Nephron (organoid): Measurements from ENCODE around the gene ITPR3.

Experiments
- H3K27ac Mint-ChIP-seq, 3 experiments: 2 replicates each; pipeline ENCODE4 v1.8.0; 2020; ENCODE audit warnings: mixed read lengths in 3 of 3, mild to moderate bottlenecking in 2 of 3, moderate library complexity in 1 of 3
- H3K27me3 Mint-ChIP-seq: 2 replicates; pipeline ENCODE4 v1.8.0; 2021; ENCODE audit warnings: low read depth, mild to moderate bottlenecking, moderate library complexity, mixed read lengths
- H3K36me3 Mint-ChIP-seq: 2 replicates; pipeline ENCODE4 v1.8.0; 2020; ENCODE audit warnings: low read depth, mixed read lengths
- H3K4me1 Mint-ChIP-seq: 2 replicates; pipeline ENCODE4 v1.8.0; 2020; ENCODE audit warnings: mixed read lengths
- H3K4me3 Mint-ChIP-seq, 3 experiments: 2 replicates each; pipeline ENCODE4 v1.8.0; 2020; ENCODE audit warnings: mild to moderate bottlenecking in 3 of 3, mixed read lengths in 3 of 3, moderate library complexity in 2 of 3
- H3K9me3 Mint-ChIP-seq: 2 replicates; pipeline ENCODE4 v1.8.0; 2020; ENCODE audit warnings: mixed read lengths
- TF ChIP-seq, protein P1 (sequence below), 3 experiments: fragments of 200-600 bp; sonication (generic); IDR thresholded peaks; one replicate each; pipeline ENCODE4 v1.5.0; 2021; ENCODE audit warnings: antibody characterized with exemption in 3 of 3; ENCODE audit not compliant: unreplicated experiment in 3 of 3

ITPR3 gene

DNA sequence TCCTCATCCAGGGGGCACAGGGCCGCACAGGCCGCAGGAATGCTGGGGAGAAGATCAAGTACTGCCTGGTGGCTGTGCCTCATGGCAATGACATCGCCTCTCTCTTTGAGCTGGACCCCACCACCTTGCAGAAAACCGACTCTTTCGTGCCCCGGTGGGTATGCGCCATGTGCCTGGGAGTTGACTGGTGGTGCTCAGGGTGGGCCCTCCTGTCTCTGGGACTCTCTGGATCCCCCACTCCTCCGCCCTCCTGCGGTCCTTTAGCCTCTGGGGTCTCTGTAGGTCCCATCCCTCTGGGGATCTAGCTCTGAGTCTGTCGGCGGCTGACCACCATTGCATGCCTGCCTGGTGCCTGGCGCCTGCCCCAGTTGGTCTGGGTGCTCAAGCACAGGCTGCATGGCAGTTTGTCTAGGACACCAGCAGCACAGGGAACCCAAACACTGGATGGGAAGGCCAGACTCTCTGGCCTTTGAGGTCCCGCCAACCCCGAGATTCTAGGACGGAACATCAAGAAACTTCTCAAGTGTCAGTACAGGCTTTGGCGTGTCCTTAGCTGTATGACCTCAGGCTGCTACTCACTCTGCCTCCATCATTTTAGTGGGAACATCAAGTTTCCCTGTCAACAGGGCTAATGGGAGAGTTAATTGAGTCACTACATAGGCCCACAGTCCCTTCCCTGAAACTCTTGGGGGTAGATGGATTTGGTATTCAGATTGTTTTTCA, 42.8 kb downstream of the ITPR3 start:
- no peak overlapping the region for H3K4me3 Mint-ChIP-seq
- peaks cover 20% of the 10 kb centered on the region for H3K27me3 Mint-ChIP-seq
- H3K4me1 Mint-ChIP-seq = no peaks in the 10 kb centered on the region
- TF ChIP-seq, protein P1, sequence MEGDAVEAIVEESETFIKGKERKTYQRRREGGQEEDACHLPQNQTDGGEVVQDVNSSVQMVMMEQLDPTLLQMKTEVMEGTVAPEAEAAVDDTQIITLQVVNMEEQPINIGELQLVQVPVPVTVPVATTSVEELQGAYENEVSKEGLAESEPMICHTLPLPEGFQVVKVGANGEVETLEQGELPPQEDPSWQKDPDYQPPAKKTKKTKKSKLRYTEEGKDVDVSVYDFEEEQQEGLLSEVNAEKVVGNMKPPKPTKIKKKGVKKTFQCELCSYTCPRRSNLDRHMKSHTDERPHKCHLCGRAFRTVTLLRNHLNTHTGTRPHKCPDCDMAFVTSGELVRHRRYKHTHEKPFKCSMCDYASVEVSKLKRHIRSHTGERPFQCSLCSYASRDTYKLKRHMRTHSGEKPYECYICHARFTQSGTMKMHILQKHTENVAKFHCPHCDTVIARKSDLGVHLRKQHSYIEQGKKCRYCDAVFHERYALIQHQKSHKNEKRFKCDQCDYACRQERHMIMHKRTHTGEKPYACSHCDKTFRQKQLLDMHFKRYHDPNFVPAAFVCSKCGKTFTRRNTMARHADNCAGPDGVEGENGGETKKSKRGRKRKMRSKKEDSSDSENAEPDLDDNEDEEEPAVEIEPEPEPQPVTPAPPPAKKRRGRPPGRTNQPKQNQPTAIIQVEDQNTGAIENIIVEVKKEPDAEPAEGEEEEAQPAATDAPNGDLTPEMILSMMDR (IDR thresholded peaks at IDR 0.05; ENCODE audit: unreplicated experiment in 3 of 3) = no peak
- H3K36me3 Mint-ChIP-seq = no peaks in the 10 kb centered on the region
- no peaks in the 10 kb centered on the region for H3K9me3 Mint-ChIP-seq
- H3K27ac Mint-ChIP-seq = no peak overlapping the region

DNA sequence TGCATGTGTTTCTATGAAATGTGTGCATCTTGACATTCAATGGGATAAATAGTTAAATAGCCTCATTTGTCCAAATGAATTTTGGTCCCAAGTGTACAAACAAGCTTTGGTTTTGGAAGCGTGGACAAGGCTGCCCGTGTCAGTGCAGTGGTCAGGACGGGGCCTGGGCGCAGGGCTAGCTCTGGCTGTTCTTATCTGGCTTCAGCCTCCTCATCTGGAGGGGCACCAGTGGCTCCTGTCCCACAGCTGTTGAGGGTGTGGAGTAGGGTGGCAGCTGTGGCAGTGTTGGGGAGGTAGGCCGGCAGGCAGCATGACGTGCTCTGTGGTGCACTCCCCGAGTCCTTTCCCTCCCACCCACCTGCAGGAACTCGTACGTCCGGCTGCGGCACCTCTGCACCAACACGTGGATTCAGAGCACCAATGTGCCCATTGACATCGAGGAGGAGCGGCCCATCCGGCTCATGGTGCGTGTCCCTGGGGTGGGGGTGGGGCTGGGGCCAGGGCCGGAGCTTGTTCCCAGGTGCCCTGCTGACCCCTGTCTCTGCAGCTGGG, 43.5 kb downstream of the ITPR3 start:
- H3K36me3 Mint-ChIP-seq = no peaks in the 10 kb centered on the region
- H3K4me3 Mint-ChIP-seq = no peak overlapping the region
- TF ChIP-seq, protein P1 (IDR thresholded peaks at IDR 0.05; ENCODE audit: unreplicated experiment in 3 of 3) = no peak
- no peaks in the 10 kb centered on the region for H3K4me1 Mint-ChIP-seq
- H3K9me3 Mint-ChIP-seq = no peaks in the 10 kb centered on the region
- peaks cover 21% of the 10 kb centered on the region for H3K27me3 Mint-ChIP-seq
- H3K27ac Mint-ChIP-seq = no peak overlapping the region

DNA sequence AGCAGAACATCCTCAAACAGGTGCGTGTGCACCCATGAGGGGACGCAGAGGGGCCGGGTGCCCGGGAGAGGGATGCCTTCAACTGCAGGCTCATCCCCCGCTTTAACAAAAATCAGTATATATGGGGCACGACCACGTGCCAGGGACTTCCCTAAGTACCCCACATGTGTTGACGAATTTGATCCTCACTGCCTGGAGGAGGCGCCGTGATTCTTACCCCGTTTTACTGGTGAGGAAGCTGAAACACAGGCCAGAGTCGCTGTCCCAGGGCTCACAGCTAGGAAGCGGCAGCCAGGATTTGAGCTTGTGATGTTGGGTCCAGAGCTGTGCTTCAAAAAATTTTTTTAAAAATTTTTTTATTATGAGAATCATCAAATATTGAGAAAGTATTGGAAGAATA, 44.8 kb downstream of the ITPR3 start:
- H3K27me3 Mint-ChIP-seq = peaks cover 15% of the 10 kb centered on the region
- H3K4me3 Mint-ChIP-seq = no peak overlapping the region
- H3K27ac Mint-ChIP-seq = no peak overlapping the region
- no peaks in the 10 kb centered on the region for H3K9me3 Mint-ChIP-seq
- TF ChIP-seq, protein P1 (IDR thresholded peaks at IDR 0.05; ENCODE audit: unreplicated experiment in 3 of 3) = no peak
- no peaks in the 10 kb centered on the region for H3K4me1 Mint-ChIP-seq
- no peaks in the 10 kb centered on the region for H3K36me3 Mint-ChIP-seq

DNA sequence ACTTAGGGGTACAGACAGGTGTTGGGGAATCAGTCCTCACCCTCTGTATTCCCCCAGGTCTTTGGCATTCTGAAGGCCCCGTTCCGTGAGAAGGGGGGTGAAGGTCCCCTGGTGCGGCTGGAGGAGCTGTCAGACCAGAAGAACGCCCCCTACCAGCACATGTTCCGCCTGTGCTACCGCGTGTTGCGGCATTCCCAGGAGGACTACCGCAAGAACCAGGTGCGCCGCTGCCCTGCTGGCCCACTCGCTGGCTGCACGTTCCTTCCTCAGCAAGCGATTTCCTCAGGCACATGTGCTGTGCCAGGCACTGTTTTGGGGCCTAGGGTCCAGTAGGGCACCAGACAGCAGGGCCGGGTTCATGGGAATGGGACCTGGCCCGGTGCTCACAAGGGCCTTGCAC, 46.0 kb downstream of the ITPR3 start:
- Mint-ChIP-seq H3K27ac (no peak overlapping the region), H3K27me3 (peaks cover 19% of the 10 kb centered on the region), H3K4me1 (no peaks in the 10 kb centered on the region), H3K36me3 (no peaks in the 10 kb centered on the region), H3K9me3 (no peaks in the 10 kb centered on the region), H3K4me3 (no peak overlapping the region)
- TF ChIP-seq, protein P1 (IDR thresholded peaks at IDR 0.05; ENCODE audit: unreplicated experiment in 3 of 3) = no peak

DNA sequence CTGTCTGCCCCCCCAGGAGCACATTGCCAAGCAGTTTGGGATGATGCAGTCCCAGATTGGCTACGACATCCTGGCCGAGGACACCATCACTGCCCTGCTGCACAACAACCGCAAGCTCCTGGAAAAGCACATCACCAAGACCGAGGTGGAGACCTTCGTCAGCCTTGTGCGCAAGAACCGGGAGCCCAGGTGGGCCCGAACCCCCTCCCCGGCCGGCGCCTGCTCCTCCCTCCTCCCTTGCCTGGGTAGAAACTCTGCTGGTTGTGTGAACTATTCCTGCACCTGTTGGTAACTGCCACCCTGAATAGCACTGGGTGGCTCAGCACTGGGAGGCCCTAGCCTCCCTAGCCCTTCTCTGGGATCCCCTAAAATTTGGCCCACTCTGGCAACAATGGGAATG, 46.7 kb downstream of the ITPR3 start:
- H3K36me3 Mint-ChIP-seq = no peaks in the 10 kb centered on the region
- H3K27me3 Mint-ChIP-seq = peaks cover 17% of the 10 kb centered on the region
- H3K9me3 Mint-ChIP-seq = no peaks in the 10 kb centered on the region
- TF ChIP-seq, protein P1 (IDR thresholded peaks at IDR 0.05; ENCODE audit: unreplicated experiment in 3 of 3) = no peak
- no peak overlapping the region for H3K4me3 Mint-ChIP-seq
- no peak overlapping the region for H3K27ac Mint-ChIP-seq
- no peaks in the 10 kb centered on the region for H3K4me1 Mint-ChIP-seq

DNA sequence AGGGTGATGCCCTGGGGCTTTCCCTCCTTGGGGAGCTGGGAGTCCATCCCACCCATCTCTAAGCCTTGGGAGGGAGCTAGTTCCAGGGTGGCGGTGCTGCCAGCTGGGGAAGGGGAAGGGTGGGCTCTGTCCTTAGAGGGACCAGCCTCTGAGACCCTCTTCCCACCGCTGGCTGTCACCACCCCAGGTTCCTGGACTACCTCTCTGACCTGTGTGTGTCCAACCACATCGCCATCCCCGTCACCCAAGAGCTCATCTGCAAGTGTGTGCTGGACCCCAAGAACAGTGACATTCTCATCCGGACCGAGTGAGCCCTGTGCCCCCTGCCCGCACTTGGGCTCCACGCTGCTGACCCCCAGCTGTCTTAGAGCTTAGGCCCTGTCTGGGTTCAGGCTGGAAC, 47.2 kb downstream of the ITPR3 start:
- Mint-ChIP-seq H3K36me3 (no peaks in the 10 kb centered on the region), H3K27ac (no peak overlapping the region), H3K9me3 (no peaks in the 10 kb centered on the region), H3K4me1 (peaks cover under 1% of the 10 kb centered on the region), H3K4me3 (no peak overlapping the region), H3K27me3 (peaks cover 15% of the 10 kb centered on the region)
- TF ChIP-seq, protein P1 (IDR thresholded peaks at IDR 0.05; ENCODE audit: unreplicated experiment in 3 of 3) = no peak
